ENCODE results near the gene ALG3. TPM values are rescaled to one million over a fixed set of nuclear protein-coding genes. Genes with fewer than 3 reads are reported as not detected.

Gene ALG3
- total RNA-seq, 2 experiments from 2014 or later: 52.3 to 54.9 TPM

DNA sequence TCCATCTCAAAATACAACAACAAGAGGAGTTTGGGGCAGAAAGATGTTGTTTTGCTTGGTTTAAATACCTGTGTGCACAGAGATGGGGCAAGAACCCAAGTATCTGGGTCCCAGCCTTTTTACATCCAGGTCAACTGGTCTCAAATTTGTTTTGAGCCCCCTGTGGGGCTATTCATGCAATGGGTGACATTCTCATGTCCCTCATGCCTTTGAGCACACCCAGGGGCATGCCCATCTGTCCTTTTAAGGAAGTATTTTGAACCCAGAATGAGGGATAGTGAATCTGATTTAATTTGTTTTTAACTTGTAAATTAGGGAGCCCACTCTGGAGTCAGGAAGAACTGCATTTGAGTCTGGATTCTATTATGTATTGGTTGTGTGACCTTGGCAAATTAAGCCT, 47.9 kb downstream of the ALG3 start:
- no peak overlapping the region for H3K27ac Mint-ChIP-seq
- no peaks in the 10 kb centered on the region for H3K27me3 Mint-ChIP-seq
- H3K36me3 Mint-ChIP-seq: no peaks in the 10 kb centered on the region
- no peaks in the 10 kb centered on the region for H3K4me1 Mint-ChIP-seq
- no peak for DNase-seq
- H3K9me3 Mint-ChIP-seq: no peaks in the 10 kb centered on the region
- H3K4me3 Mint-ChIP-seq: no peak overlapping the region

- no peaks in the 10 kb centered on the region for H3K4me1 Mint-ChIP-seq
- H3K9me3 Mint-ChIP-seq: no peaks in the 10 kb centered on the region
- no peaks in the 10 kb centered on the region for H3K27me3 Mint-ChIP-seq
- H3K27ac Mint-ChIP-seq: no peak overlapping the region
- no peak overlapping the region for H3K4me3 Mint-ChIP-seq
- H3K36me3 Mint-ChIP-seq: peaks cover 2% of the 10 kb centered on the region
- no peak for DNase-seq
Observed at GRCh38 chr3:184198509-184198908, 50.3 kb downstream of the ALG3 start.

DNA sequence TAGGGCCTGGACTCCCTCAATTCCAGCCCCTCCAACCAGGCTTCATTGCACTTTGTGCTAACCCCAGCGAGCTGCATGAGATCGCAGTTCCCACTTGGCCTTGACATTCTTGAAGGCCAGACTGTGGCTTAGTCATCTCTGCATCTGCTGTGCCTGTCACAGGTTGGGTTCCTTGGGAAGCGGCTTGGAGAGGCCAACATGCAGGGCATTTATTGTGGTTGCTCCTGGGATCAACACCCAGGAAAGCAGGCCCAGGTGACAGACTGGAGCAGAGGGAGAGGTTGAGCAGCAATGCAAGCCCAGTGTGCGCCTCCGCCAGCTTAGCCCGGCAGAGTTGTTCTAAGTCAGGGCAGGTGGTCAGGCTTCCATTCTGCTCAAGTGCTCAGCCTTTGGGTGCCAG, 52.2 kb downstream of the ALG3 start:
- H3K36me3 Mint-ChIP-seq: peaks cover 4% of the 10 kb centered on the region
- no peak overlapping the region for H3K27ac Mint-ChIP-seq
- H3K4me1 Mint-ChIP-seq: no peaks in the 10 kb centered on the region
- no peak for DNase-seq
- no peaks in the 10 kb centered on the region for H3K9me3 Mint-ChIP-seq
- no peak overlapping the region for H3K4me3 Mint-ChIP-seq
- H3K27me3 Mint-ChIP-seq: no peaks in the 10 kb centered on the region

GRCh38 chr3:184193991-184194539, 54.7 kb downstream of the ALG3 start:
- DNase-seq: no peak
- H3K4me1 Mint-ChIP-seq: peaks cover 4% of the 10 kb centered on the region
- no peaks in the 10 kb centered on the region for H3K9me3 Mint-ChIP-seq
- no peak overlapping the region for H3K4me3 Mint-ChIP-seq
- H3K27me3 Mint-ChIP-seq: no peaks in the 10 kb centered on the region
- H3K27ac Mint-ChIP-seq: no peak overlapping the region
- peaks cover 6% of the 10 kb centered on the region for H3K36me3 Mint-ChIP-seq

DNA sequence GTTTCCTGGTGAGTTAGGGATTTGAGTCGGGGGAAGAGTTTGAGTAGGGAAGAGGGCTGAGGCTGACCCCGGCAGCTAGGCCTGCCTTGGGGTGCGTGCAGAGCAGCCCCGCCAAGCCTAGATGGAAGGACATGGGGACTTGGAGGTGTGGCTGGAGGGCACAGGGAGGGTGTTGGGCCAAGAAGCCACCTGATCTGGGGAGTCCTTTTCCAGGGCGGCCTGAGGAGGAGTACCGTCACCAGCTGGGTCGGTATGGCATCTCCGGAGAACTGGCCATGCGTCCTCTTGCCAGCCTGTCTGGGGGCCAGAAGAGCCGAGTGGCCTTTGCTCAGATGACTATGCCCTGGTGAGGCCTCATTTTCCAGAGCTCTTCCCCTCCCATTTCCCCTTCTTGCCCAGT, 55.9 kb downstream of the ALG3 start:
- no peak for DNase-seq
- Mint-ChIP-seq H3K4me3 (no peak overlapping the region), H3K27me3 (no peaks in the 10 kb centered on the region), H3K27ac (no peak overlapping the region), H3K9me3 (no peaks in the 10 kb centered on the region), H3K4me1 (peaks cover 6% of the 10 kb centered on the region), H3K36me3 (peaks cover 7% of the 10 kb centered on the region)

Other genes with a start within 250 kb of the ALG3 start
- gene ABCC5, start 231.1 kb downstream of the ALG3 start, total RNA-seq: 10 to 100 TPM; 13.1 to 14.1 TPM
- gene HTR3D, start 217.2 kb downstream of the ALG3 start, total RNA-seq: not detected
- not detected for gene HTR3C, start 195.9 kb downstream of the ALG3 start, total RNA-seq
- gene HTR3E, start 151.9 kb downstream of the ALG3 start, total RNA-seq: not detected
- 10 to 100 TPM; 73.2 to 74.4 TPM for gene EIF2B5, start 113.6 kb downstream of the ALG3 start, total RNA-seq
- gene DVL3, start 93.6 kb downstream of the ALG3 start, total RNA-seq: 10 to 100 TPM; 22.9 to 25.2 TPM
- gene AP2M1, start 74.1 kb downstream of the ALG3 start, total RNA-seq: 100 to 1,000 TPM; 209 to 219 TPM
- 10 to 100 TPM; 57.2 to 58.7 TPM for gene ABCF3, start 62.8 kb downstream of the ALG3 start, total RNA-seq
- gene VWA5B2, start 19.4 kb downstream of the ALG3 start, total RNA-seq: not detected
- gene EEF1AKMT4, start 710 bp upstream of the ALG3 start, total RNA-seq: 10 to 100 TPM; 10.2 to 10.9 TPM
- gene CAMK2N2, start 12.6 kb upstream of the ALG3 start, total RNA-seq: not detected
- gene ECE2, start 27.1 kb upstream of the ALG3 start, total RNA-seq: not detected
- gene PSMD2, start 50.3 kb upstream of the ALG3 start, total RNA-seq: 100 to 1,000 TPM; 257 to 282 TPM
- 100 to 1,000 TPM; 644 to 660 TPM for gene EIF4G1, start 65.6 kb upstream of the ALG3 start, total RNA-seq
- 1 to 10 TPM; 2.1 to 3.4 TPM for gene FAM131A, start 88.6 kb upstream of the ALG3 start, total RNA-seq
- gene CLCN2, start 112.6 kb upstream of the ALG3 start, total RNA-seq: 1 to 10 TPM; 5.0 to 6.8 TPM
- gene POLR2H, start 112.7 kb upstream of the ALG3 start, total RNA-seq: 100 to 1,000 TPM; 175 to 177 TPM
- not detected for gene THPO, start 129.2 kb upstream of the ALG3 start, total RNA-seq
- not detected for gene CHRD, start 131.1 kb upstream of the ALG3 start, total RNA-seq